Endothelial cell of umbilical vein (primary cell): ENCODE results near the gene TMEFF2. TPM values are rescaled to one million over a fixed set of nuclear protein-coding genes. Genes with fewer than 3 reads are reported as not detected.

Source experiments
- BruUV-seq: library from RNA; stranded (reverse); fragments of 400-500 nt; replicated peaks from 2 replicates; lab custom pipeline; 2021; lab: Mats Ljungman, UMichigan
- CTCF ChIA-PET: fragments of 300-600, 350-600 bp; sonication (Branson Sonifier 250); formaldehyde crosslinking; loops from one replicate; lab custom pipeline; 2021; ENCODE audit warnings: antibody characterized with exemption, inconsistent platforms; lab: Charles Lee
- POLR2A ChIA-PET: fragments of 300-600, 350-600 bp; sonication (Branson Sonifier 250); formaldehyde crosslinking; loops from one replicate; lab custom pipeline; 2021; ENCODE audit warnings: antibody characterized with exemption, inconsistent platforms; lab: Charles Lee
- DNase-seq: peaks from one replicate; pipeline ENCODE4 v3.0.0-alpha.2; 2011; ENCODE audit warnings: low read depth, low spot score
- FAIRE-seq: peaks from 2 replicates; lab custom pipeline; 2011; peaks lifted over from hg19 to GRCh38; lab: Jason Lieb, UNC
- H2AFZ ChIP-seq: 2 replicates; pipeline ENCODE4 v1.6.0; 2012; ENCODE audit warnings: low read depth, low read length, control low read depth, inconsistent platforms
- H3K27ac ChIP-seq: 2 replicates; pipeline ENCODE4 v1.5.1; 2011; ENCODE audit warnings: low read depth, mild to moderate bottlenecking, control low read depth, low read length, moderate library complexity; ENCODE audit not compliant: insufficient read depth
- H3K27me3 ChIP-seq, 2 experiments: 2 replicates each; pipeline versions ENCODE4 v1.6.0 to v1.6.1; 2011; ENCODE audit warnings: low read length in 2 of 2, mixed read lengths in 1 of 2; ENCODE audit not compliant: control insufficient read depth in 2 of 2, insufficient read depth in 2 of 2
- H3K36me3 ChIP-seq, 2 experiments: 2 replicates in 1 of 2; 3 replicates in 1 of 2; pipeline ENCODE4 v1.5.1; 2011; ENCODE audit warnings: low read length in 2 of 2, mild to moderate bottlenecking in 1 of 2, moderate library complexity in 1 of 2; ENCODE audit not compliant: control insufficient read depth in 2 of 2, insufficient read depth in 2 of 2; ENCODE audit errors: extremely low read depth in 1 of 2
- H3K4me1 ChIP-seq: 3 replicates; pipeline ENCODE4 v1.5.1; 2011; ENCODE audit warnings: mild to moderate bottlenecking, low read length; ENCODE audit not compliant: control insufficient read depth, insufficient read depth; ENCODE audit errors: extremely low read depth
- H3K4me2 ChIP-seq: 2 replicates; pipeline ENCODE4 v1.6.1; 2011; ENCODE audit warnings: low read length, control low read depth, mixed read lengths; ENCODE audit not compliant: insufficient read depth
- H3K4me3 ChIP-seq, 3 experiments: fragments of 200-600 bp in 1 of 3; sonication (generic), shearing (Covaris generic) in 1 of 3; replicated peaks in 1 of 3; 2 replicates each; pipeline ENCODE4 v1.5.1; 2011 to 2016; ENCODE audit warnings: control low read depth in 3 of 3, low read length in 3 of 3, mild to moderate bottlenecking in 2 of 3, inconsistent platforms in 1 of 3, low read depth in 1 of 3, moderate library complexity in 1 of 3; ENCODE audit not compliant: insufficient read depth in 1 of 3
- H3K79me2 ChIP-seq: 2 replicates; pipeline ENCODE4 v1.6.0; 2012; ENCODE audit warnings: low read length, inconsistent platforms; ENCODE audit not compliant: control insufficient read depth, insufficient read depth
- H3K9ac ChIP-seq: replicated peaks from 2 replicates; pipeline ENCODE3; 2011; ENCODE audit warnings: low read length, control low read depth; ENCODE audit not compliant: insufficient read depth; ENCODE audit errors: extremely low read depth
- H3K9me1 ChIP-seq: replicated peaks from 3 replicates; pipeline ENCODE4 v1.6.0; 2011; ENCODE audit warnings: mild to moderate bottlenecking, low read length; ENCODE audit not compliant: control insufficient read depth, insufficient read depth; ENCODE audit errors: extremely low read depth
- H3K9me3 ChIP-seq: replicated peaks from 2 replicates; pipeline ENCODE4 v1.5.1; 2012; ENCODE audit warnings: low read length, inconsistent platforms; ENCODE audit not compliant: control insufficient read depth, insufficient read depth
- H4K20me1 ChIP-seq: replicated peaks from 2 replicates; pipeline ENCODE3; 2011; ENCODE audit warnings: mild to moderate bottlenecking, low read length; ENCODE audit not compliant: control insufficient read depth, insufficient read depth; ENCODE audit errors: extremely low read depth
- CTCF ChIP-seq, 2 donors: IDR thresholded peaks; 1 replicate in 1 of 2; 2 replicates in 1 of 2; pipeline ENCODE4 v1.5.1; 2011; ENCODE audit warnings: low read length in 2 of 2, mild to moderate bottlenecking in 2 of 2, moderate library complexity in 2 of 2, control low read depth in 1 of 2, inconsistent platforms in 1 of 2, low read depth in 1 of 2; ENCODE audit not compliant: insufficient read depth in 1 of 2; ENCODE audit errors: extremely low read depth in 1 of 2
- EZH2 ChIP-seq: IDR thresholded peaks from 2 replicates; pipeline ENCODE4 v1.6.1; 2012; ENCODE audit warnings: borderline replicate concordance, low read depth, mild to moderate bottlenecking, moderate library complexity, low read length, inconsistent platforms; ENCODE audit not compliant: severe bottlenecking
- FOS ChIP-seq: IDR thresholded peaks from 2 replicates; pipeline ENCODE4 v1.6.1; 2011; ENCODE audit warnings: mild to moderate bottlenecking, low read length, moderate library complexity, borderline replicate concordance; ENCODE audit not compliant: insufficient read depth
- GATA2 ChIP-seq: IDR thresholded peaks from 2 replicates; pipeline ENCODE4 v1.7.0; 2011; ENCODE audit warnings: low read depth, mild to moderate bottlenecking, moderate library complexity, mixed read lengths, low read length; ENCODE audit not compliant: insufficient read length, insufficient read depth
- JUN ChIP-seq: IDR thresholded peaks from 2 replicates; pipeline ENCODE4 v1.6.1; 2011; ENCODE audit warnings: borderline replicate concordance, low read depth; ENCODE audit not compliant: insufficient read length, insufficient read depth
- MAX ChIP-seq: IDR thresholded peaks from 2 replicates; pipeline ENCODE4 v1.6.1; 2011; ENCODE audit not compliant: insufficient read depth, insufficient read length
- MYC ChIP-seq: IDR thresholded peaks from one replicate; pipeline ENCODE4 v1.6.1; 2011; ENCODE audit warnings: mild to moderate bottlenecking, low read depth, low read length
- POLR2A ChIP-seq: IDR thresholded peaks from 2 replicates; pipeline ENCODE4 v1.6.1; 2012; ENCODE audit warnings: low read depth, mild to moderate bottlenecking, control low read depth, low read length
- POLR2AphosphoS5 ChIP-seq: IDR thresholded peaks from 2 replicates; pipeline ENCODE4 v1.6.1; 2012; ENCODE audit warnings: low read depth, mild to moderate bottlenecking, control low read depth, low read length, moderate library complexity; ENCODE audit not compliant: insufficient read depth
- dilution Hi-C: fragments of 300-500 bp; cut with MboI; formaldehyde crosslinking; loops from one replicate; pipeline ENCODE4 v1.15.0; 2019; ENCODE audit warnings: low sequenced_read_pairs; ENCODE audit not compliant: extremely low pct_ligation_motif_present
- intact Hi-C: fragments of 100-400 bp; cut with micrococcal nuclease; formaldehyde crosslinking; loops from one replicate; pipeline ENCODE4 v1.10.0; 2022
- polyA plus RNA-seq, 4 experiments: library from polyadenylated mRNA; depleted of rRNA in 3 of 4; stranded (reverse) in 3 of 4; unstranded in 1 of 4; fragments of >200 nt; gene quantifications; 2 replicates each; pipeline versions ENCODE4 v1.2.1 to v1.2.3, GENCODE V29; 2011 to 2012; ENCODE audit warnings: missing spikeins in 1 of 4
- total RNA-seq: library from RNA; stranded (reverse); gene quantifications from 2 replicates; pipeline ENCODE4 v1.2.3, GENCODE V29; 2021

TMEFF2 gene
- total and polyA plus RNA-seq, 2 donors (not counting 3 experiments of a cell fraction or from before 2014, with no cell fraction given): 0.18 to 0.20 TPM

GRCh38 chr2:191945623-191946022, 249.1 kb downstream of the TMEFF2 start:
- Histone ChIP-seq H3K4me2 (no peak overlapping the region), H3K27ac (no peak overlapping the region), H3K4me1 (peaks cover 6% of the 10 kb centered on the region), H3K9ac (no peak overlapping the region), H2AFZ (no peak overlapping the region), H3K27me3 (no peaks in the 10 kb centered on the region), H3K79me2 (no peaks in the 10 kb centered on the region), H3K9me1 (no peaks in the 10 kb centered on the region), H3K36me3 (no peaks in the 10 kb centered on the region), H3K4me3 (no peak overlapping the region), H4K20me1 (no peaks in the 10 kb centered on the region), H3K9me3 (no peaks in the 10 kb centered on the region)
- no peak for FAIRE-seq
- TF ChIP-seq POLR2AphosphoS5 (no peak), MYC (no peak), MAX (no peak), JUN (no peak), GATA2 (no peak), EZH2 (no peak), POLR2A (no peak), FOS (no peak), CTCF (IDR thresholded peaks at IDR 0.05; ENCODE audit: extremely low read depth in 1 of 2, insufficient read depth in 1 of 2, low read depth in 1 of 2, low read length in 2 of 2) (no peak)
- ChIA-PET CTCF (no interaction called here), POLR2A (no interaction called here)
- intact Hi-C loops (no loop called here), dilution Hi-C loops (no loop called here)
- no TSS peak for BruUV-seq
- no peak for DNase-seq
